RWPE1 (cell line): ENCODE measurements around the gene MRPS31.

Source experiments
- CTCF ChIA-PET: fragments of 350-600 bp; sonication (Branson Sonifier 250); formaldehyde crosslinking; extraction: SDS; loops from one replicate; lab custom pipeline; 2021; lab: Yijun Ruan, JAX
- POLR2A ChIA-PET: fragments of 400-600 bp; formaldehyde crosslinking; extraction: SDS; loops from one replicate; lab custom pipeline; 2020; ENCODE audit warnings: antibody characterized with exemption; ENCODE audit not compliant: low non-redundant PET; lab: Yijun Ruan, JAX
- DNase-seq: peaks from one replicate; pipeline ENCODE4 v3.0.0; 2012; ENCODE audit warnings: low spot score
- H3K27ac ChIP-seq: fragments of 450-650 bp; 2 replicates; pipeline ENCODE4 v1.5.1; 2017
- TF ChIP-seq, protein P1 (sequence below): fragments of 450-650 bp; conservative IDR thresholded peaks from 2 replicates; pipeline ENCODE4 v1.5.1; 2017; ENCODE audit warnings: low read depth, mild to moderate bottlenecking

Gene MRPS31

GRCh38 chr13:40765602-40766001, 5.4 kb downstream of the MRPS31 start:
- DNase-seq: no peak
- ChIA-PET CTCF (interaction anchor here (0.6 to 1.9 kb wide), 3 partner anchors 11 to 703 kb away, joined by 3 to 5 read pairs (median 3); no protein-coding TSS in a partner anchor), POLR2A (no interaction called here)
- H3K27ac ChIP-seq: no peak overlapping the region
- TF ChIP-seq, protein P1, sequence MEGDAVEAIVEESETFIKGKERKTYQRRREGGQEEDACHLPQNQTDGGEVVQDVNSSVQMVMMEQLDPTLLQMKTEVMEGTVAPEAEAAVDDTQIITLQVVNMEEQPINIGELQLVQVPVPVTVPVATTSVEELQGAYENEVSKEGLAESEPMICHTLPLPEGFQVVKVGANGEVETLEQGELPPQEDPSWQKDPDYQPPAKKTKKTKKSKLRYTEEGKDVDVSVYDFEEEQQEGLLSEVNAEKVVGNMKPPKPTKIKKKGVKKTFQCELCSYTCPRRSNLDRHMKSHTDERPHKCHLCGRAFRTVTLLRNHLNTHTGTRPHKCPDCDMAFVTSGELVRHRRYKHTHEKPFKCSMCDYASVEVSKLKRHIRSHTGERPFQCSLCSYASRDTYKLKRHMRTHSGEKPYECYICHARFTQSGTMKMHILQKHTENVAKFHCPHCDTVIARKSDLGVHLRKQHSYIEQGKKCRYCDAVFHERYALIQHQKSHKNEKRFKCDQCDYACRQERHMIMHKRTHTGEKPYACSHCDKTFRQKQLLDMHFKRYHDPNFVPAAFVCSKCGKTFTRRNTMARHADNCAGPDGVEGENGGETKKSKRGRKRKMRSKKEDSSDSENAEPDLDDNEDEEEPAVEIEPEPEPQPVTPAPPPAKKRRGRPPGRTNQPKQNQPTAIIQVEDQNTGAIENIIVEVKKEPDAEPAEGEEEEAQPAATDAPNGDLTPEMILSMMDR: no peak

DNA sequence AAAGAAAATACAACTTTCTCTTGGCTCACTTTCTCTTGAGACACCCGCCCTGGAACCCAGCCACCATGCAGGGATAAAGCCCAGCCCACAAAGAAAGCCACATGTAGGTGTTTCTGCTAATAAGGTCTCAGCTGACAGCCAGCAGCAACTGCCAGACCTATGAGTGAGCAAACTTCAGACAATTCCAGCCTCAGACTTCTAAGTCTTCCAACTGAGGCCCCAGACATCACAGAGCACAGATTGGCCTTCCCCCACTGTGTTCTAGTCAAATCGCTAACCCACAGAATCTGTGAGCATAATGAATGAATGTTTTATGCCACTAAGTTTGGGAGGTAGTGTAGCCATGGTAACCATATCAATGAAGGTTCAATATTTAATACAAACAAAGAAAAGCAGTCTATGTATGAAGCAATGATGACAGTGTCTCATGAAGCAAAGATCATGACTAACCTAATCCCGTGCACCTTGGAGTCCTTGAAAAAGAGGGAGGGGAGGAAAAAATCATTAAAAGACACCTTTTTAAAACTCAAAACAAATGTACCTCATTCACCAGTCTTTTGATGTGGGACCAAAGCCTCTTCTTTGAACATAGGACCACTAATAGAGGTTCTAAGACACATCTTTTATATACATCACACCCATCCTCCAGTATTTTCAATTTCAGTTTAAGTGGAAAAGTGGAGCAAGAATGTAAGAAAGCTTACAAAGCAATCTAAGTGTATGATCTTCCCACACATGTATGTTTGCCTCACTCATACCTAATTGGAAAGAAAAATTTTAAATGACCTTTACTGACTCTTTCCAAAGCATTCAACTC, 6.2 kb downstream of the MRPS31 start:
- H3K27ac ChIP-seq: no peak overlapping the region
- no peak for DNase-seq
- ChIA-PET POLR2A (no interaction called here), CTCF (interaction anchor here (0.6 kb wide), 1 partner anchor 584 kb away, joined by 3 read pairs; no protein-coding TSS in a partner anchor)
- TF ChIP-seq, protein P1: no peak

DNA sequence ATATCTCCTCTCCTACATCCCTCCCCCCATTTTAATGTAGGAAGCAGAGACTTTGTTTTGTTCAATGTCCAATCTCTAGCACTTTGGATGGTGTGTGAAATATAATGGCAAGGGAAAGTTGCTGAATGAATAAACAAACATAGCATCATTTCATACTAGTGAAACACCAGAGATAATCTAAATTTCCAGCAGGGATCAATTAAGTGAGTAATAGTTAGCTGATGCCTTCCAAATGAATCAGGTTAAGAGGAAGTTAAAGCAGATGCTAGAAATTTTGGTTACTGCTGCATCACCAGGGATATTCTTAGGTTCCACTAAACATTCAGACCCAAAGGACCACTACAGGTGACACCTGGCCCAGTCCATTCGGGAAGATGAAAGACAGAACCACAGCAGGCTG, 8.1 kb downstream of the MRPS31 start:
- DNase-seq: no peak
- CTCF ChIA-PET: no interaction called here
- TF ChIP-seq, protein P1: no peak
- H3K27ac ChIP-seq: no peak overlapping the region
- POLR2A ChIA-PET: no interaction called here

- no peak overlapping the region for H3K27ac ChIP-seq
- no peak for DNase-seq
- TF ChIP-seq, protein P1: no peak
- ChIA-PET POLR2A (no interaction called here), CTCF (no interaction called here)
These were observed 12.2 kb downstream of the MRPS31 start for GRCh38 chr13:40758811-40759210.

DNA sequence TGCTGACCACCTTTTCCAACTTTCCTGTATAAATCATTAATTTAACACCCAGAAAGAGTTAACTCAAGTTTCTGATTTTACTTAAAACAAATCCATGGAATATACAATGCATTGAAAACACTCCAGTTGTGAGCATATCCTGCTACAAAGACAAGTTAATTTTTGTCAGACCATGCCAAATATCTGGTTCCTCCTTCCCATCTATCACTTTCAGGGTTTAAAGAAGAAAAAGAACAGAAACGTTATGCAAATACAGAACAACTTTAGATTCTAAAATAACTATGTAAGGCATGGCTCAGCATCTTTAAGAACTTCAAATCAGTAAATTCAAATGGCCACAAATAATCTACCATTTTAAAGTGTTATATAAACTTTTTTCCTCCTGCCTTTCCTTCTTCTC, 14.9 kb downstream of the MRPS31 start:
- TF ChIP-seq, protein P1: no peak
- DNase-seq: no peak
- ChIA-PET CTCF (no interaction called here), POLR2A (no interaction called here)
- H3K27ac ChIP-seq: no peak overlapping the region

DNA sequence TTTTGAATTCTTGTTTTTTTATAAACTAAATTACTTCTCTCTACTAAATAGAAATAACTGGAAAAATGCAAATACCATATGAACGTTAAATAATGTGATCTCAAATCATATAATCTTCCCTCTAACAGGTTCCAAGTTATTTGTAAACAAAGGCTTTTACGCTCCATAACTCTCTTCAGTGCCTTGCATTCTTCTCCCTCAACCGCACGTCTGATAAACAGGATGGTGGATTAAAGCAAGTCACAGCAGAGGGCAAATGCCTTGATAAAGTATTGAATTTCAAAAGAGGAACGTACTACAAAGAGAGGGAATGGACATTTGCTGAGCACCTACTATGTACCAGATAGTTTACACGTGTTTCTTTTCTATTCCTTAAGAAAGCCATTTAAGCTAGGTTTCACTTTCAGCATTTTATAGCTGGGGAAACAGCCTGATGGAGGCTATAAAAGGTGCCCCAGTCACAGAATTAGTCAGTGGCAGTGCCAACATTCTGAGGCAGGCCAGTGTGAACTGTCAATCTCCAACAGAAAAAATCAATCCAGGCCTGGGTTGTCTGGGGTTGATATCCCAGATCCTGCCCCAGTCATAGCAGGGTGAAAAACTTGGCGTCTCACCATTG, 15.8 kb downstream of the MRPS31 start:
- no peak overlapping the region for H3K27ac ChIP-seq
- no peak for DNase-seq
- CTCF ChIA-PET: no interaction called here
- TF ChIP-seq, protein P1: no peak
- POLR2A ChIA-PET: no interaction called here
